Thymus (tissue), 11 donors: ENCODE results near the gene RHOXF2. TPM values are rescaled to one million over a fixed set of nuclear protein-coding genes. Genes with fewer than 3 reads are reported as not detected.
"Not testable (repeated sequence)": the region's sequence is repeated elsewhere in the genome, so short reads cannot be mapped to it uniquely, and the experiment has no call there.

Experiments
- DNase-seq, 9 donors: peaks; one replicate each; pipeline ENCODE4 v3.0.0-alpha.2; 2013; ENCODE audit warnings: low spot score in 9 of 9, low read depth in 6 of 9, missing footprints in 1 of 9
- H3K27ac ChIP-seq, 2 donors: one replicate each; pipeline ENCODE4 v1.5.1; 2013; ENCODE audit warnings: control low read depth in 1 of 2, low read depth in 1 of 2, low read length in 1 of 2, mild to moderate bottlenecking in 1 of 2, moderate library complexity in 1 of 2
- H3K27me3 ChIP-seq, 2 donors: one replicate each; pipeline ENCODE4 v1.5.1; 2013; ENCODE audit warnings: low read length in 1 of 2; ENCODE audit not compliant: control insufficient read depth in 2 of 2, insufficient read depth in 1 of 2
- H3K36me3 ChIP-seq, 2 donors: one replicate each; pipeline ENCODE4 v1.5.1; 2013; ENCODE audit warnings: low read length in 1 of 2, mild to moderate bottlenecking in 1 of 2, moderate library complexity in 1 of 2; ENCODE audit not compliant: control insufficient read depth in 2 of 2, insufficient read depth in 2 of 2
- H3K4me1 ChIP-seq, 2 donors: one replicate each; pipeline ENCODE4 v1.5.1; 2013; ENCODE audit warnings: low read length in 2 of 2; ENCODE audit not compliant: control insufficient read depth in 2 of 2, insufficient read depth in 2 of 2
- H3K4me3 ChIP-seq, 2 donors: one replicate each; pipeline ENCODE4 v1.5.1; 2013; ENCODE audit warnings: low read length in 2 of 2, control low read depth in 1 of 2, mild to moderate bottlenecking in 1 of 2
- H3K9me3 ChIP-seq, 2 donors: one replicate each; pipeline ENCODE4 v1.5.1; 2013; ENCODE audit warnings: low read length in 1 of 2, mild to moderate bottlenecking in 1 of 2; ENCODE audit not compliant: control insufficient read depth in 2 of 2, insufficient read depth in 1 of 2
- WGBS: extraction: QIAGEN DNeasy Blood & Tissue Kit; methylation state at CpG from one replicate; pipeline ENCODE4 v1.1.7; 2013; 5-methylcytosine and 5-hydroxymethylcytosine counted together
- polyA plus RNA-seq: library from polyadenylated mRNA; stranded (reverse); fragments of 200-250 nt; gene quantifications from one replicate; pipeline ENCODE4 v1.2.3, GENCODE V29; 2013
- total RNA-seq: library from RNA; stranded (reverse); fragments of 120-200 nt; gene quantifications from one replicate; pipeline ENCODE4 v1.2.4, GENCODE V29; 2013
- donor health status: healthy.

The RHOXF2 gene
- total and polyA plus RNA-seq, 2 donors = 0.16 TPM; not detected in 1

DNA sequence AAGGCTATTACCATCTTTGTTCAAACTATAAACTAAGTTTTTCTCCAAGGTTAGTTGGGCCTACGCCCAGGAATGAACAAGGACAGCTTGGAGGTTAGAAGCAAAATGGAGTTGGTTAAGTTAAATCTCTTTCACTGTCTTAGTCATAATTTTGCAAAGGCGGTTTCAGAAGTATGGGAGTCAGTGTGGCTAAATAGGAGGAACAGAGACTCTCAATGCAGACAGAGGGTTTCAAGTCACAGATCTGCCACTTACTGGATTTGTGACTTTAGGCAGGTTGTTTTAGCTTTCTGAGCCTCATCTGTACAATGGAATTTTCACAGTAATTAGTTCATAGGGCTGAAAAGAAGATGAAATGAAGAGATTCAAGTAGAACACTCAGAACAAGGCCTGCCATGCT lies 35.3 kb downstream of the RHOXF2 start:
- H3K4me1 ChIP-seq, H3K27ac ChIP-seq, H3K4me3 ChIP-seq, H3K27me3 ChIP-seq, DNase-seq, H3K9me3 ChIP-seq, H3K36me3 ChIP-seq: not testable (repeated sequence)
- no CpG with 5 or more reads among the region's 2 CpGs for WGBS

DNA sequence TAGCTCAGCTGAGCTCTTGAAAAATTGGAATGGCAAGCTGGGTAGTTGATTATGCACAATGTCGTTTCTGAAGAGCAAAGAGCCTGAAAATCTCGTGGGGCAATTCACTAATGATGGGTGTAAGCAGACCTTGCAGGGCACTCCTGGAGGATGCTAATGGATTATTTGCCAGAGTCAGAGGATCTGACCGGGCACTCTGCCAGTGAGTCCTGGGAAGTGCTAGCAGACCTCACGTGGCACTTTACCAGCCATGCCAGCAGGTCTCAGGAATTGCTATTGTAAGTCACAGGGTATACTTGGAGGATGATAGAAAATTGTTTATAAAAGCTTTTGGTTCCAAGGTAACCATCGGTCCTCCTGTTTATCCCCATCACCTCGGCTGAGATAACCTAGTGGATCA lies 37.4 kb downstream of the RHOXF2 start:
- not testable (repeated sequence) for H3K27me3 ChIP-seq, H3K9me3 ChIP-seq, H3K27ac ChIP-seq, H3K4me1 ChIP-seq, DNase-seq, H3K4me3 ChIP-seq, H3K36me3 ChIP-seq
- WGBS = no CpG with 5 or more reads among the region's 6 CpGs

DNA sequence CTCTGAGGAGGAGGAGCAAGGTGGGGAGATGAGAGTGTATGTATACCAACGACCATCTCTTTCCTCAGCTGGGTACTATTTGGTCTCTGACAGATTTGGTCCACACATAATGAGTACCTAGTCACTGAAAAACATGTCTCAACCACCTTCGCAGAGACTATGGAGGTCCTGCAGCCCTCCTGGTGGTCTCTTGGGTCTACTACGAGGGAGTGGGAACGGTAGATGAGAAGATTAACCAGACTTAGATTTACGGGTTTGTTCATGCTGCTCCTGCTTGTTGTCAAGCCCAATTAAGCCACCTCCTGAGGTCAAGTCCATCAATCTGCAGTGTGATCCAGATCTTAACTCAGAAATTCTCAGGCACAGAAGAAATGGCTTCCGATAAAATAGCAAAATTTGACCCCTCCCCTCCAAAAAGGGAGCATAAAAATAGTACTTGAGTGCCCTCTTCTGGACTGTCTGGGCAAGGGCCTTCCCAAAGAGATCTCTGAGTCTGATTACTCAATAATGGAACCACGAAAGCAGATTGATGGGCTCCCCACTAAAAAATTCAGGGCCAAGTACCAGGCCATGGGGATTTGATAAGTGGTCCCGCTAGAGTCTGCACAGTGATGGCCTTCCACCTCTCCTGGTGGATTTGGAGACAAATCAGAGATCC lies 38.3 kb downstream of the RHOXF2 start:
- DNase-seq, H3K4me3 ChIP-seq, H3K36me3 ChIP-seq, H3K9me3 ChIP-seq, H3K4me1 ChIP-seq, H3K27ac ChIP-seq, H3K27me3 ChIP-seq: not testable (repeated sequence)
- WGBS = no CpG with 5 or more reads among the region's 8 CpGs

DNA sequence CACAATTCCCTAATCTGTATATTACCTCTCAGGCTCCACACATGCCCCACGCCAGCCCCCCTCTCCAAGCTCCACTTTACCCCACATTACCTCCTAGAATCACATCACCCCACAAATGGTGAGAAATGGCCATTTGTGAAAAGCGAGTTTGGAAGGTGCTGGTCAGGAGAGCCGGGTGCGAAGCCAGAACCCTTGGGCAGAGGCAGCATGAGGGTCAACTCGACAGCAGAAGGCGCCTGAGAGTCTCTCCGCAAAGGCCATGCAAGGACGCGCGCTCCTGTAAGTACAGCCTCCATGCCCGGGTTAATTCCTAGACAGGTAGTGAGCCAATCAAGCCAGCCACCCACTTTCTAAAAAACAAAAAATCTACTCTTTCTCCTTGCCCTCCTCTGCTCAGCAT lies 42.4 kb downstream of the RHOXF2 start:
- no peak for DNase-seq
- WGBS = 98% methylated on average over 11 of the region's 11 CpGs
- H3K9me3 ChIP-seq = no peaks in the 10 kb centered on the region
- no peaks in the 10 kb centered on the region for H3K4me1 ChIP-seq
- no peak overlapping the region for H3K4me3 ChIP-seq
- H3K36me3 ChIP-seq = no peaks in the 10 kb centered on the region
- no peaks in the 10 kb centered on the region for H3K27me3 ChIP-seq
- H3K27ac ChIP-seq = no peak overlapping the region

DNA sequence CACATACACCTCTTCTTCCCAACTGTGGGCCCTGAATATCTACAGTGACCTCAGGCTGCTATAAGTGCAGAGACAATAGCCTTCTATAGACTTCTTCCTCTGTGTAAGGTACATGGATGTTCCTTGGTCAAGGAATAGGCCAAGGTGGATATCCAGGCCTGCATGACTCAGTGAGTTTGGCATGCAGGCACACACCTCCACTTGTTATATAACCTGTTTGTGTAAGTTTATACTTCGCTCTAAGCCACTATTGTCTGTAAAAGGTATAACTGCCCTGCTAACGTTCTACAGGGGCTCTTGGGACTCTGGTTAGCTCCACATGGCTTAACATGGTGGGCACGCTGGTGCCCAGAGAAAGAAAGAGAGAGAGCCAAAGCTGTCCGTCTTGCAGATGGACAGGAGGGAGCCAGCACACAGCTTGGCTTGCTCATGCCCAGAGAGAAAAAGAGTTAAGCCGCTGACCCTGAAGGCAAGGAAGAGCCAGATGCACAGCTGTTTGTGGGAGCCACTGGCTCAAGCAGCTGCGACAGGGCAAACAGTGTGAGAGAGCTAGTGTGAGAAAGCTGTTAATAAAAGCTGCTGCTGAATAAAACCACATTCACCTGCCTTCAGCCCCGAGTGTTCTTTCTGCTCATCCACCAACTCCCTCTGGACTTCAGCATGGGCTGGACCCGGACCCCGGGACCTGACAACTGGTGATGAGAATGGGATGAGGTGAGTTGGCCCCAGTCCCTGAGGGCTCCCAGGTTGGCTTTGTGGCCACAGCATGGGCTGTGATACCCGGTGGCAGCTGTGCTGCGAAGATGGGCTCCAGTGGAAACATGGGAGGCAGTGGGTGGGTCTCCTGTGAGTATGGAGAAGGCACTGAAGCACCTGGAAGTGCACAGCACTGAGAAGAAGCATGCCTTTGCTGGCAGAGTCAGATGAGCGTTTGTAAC lies 47.7 kb downstream of the RHOXF2 start:
- no peak overlapping the region for H3K27ac ChIP-seq
- no peaks in the 10 kb centered on the region for H3K4me1 ChIP-seq
- no peaks in the 10 kb centered on the region for H3K27me3 ChIP-seq
- no peak overlapping the region for H3K4me3 ChIP-seq
- H3K9me3 ChIP-seq = no peaks in the 10 kb centered on the region
- H3K36me3 ChIP-seq = no peaks in the 10 kb centered on the region
- WGBS = 98% methylated on average over 12 of the region's 12 CpGs
- no peak for DNase-seq

DNA sequence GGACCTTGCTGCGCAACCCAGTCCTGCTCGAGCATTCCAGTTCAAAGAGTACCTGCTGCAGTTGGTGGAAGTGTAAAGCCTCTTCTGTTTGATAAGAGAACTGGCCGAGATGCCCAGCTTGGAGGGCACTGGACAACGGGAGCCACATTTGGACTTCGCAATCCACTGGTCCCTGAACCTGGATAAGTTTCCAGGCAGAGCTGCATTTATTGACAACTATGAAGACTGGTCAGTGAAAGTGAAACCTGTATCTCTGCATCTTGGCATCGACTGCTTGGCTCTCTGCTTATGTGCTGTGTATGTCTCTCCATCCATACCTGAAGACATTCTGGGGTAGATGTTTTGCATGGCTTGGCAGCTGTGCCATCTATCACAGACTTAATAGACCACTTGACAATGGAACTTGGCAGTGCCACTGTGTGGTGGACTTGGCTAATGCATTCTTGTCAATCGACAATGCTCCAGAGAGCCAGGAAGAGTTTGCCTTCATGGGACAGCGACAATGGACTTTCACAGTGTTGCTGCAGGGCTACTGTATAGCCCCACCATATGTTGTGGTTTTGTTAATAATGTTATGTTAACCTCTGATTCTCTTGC lies 48.7 kb downstream of the RHOXF2 start:
- Histone ChIP-seq H3K36me3 (no peaks in the 10 kb centered on the region), H3K4me3 (no peak overlapping the region), H3K27me3 (no peaks in the 10 kb centered on the region), H3K9me3 (no peaks in the 10 kb centered on the region), H3K4me1 (no peaks in the 10 kb centered on the region), H3K27ac (no peak overlapping the region)
- no peak for DNase-seq
- WGBS = 96% methylated on average over 8 of the region's 8 CpGs

DNA sequence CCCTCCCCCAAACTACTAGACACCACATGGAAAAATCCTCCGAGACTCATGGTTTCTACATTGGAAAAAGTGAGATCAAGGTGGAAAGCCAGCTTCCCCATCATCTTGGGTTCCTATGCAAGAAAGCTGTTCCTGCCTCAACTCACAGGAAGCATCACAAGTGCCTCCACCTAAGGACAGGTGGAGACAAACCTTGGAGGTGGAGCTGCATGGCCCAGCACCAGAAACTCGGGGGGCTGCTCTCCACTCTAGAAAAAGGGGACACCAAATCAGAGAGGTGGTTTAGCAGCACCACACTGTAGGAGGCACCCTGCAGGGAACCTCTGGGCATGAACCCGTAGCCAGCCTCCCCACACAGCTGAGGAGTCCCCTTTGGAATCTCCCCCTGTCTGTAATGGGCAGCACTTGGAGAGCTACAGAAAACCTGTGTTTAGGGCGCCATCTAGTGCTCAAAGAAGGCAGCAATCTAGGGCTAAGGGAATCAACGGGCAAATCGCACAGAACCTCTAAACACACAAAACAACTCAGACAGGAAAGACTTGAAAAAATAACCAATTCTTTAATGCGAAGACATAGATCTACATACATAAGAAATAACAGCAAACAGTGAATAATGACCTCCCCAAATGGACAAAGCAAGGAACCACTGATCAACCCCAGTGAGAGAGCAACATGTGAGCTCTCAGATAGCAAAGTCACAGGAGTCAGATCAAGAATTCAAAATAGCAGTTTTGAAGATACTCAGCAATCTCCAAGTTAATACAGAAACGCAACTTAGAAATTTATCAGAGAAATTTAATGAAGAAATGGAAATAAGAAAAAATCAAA lies 55.2 kb downstream of the RHOXF2 start:
- peak; percentile 18 to 74 (median 33) for DNase-seq
- 31% methylated on average over 8 of the region's 8 CpGs for WGBS

More for the DNA sequence above, 55.2 kb downstream of the RHOXF2 start:
- H3K9me3 ChIP-seq = no peaks in the 10 kb centered on the region
- no peak overlapping the region for H3K4me3 ChIP-seq
- no peaks in the 10 kb centered on the region for H3K27me3 ChIP-seq
- H3K4me1 ChIP-seq = no peaks in the 10 kb centered on the region
- no peaks in the 10 kb centered on the region for H3K36me3 ChIP-seq
- H3K27ac ChIP-seq = no peak overlapping the region
